Activated naive CD4-positive, alpha-beta T cell treated with anti-CD3 and anti-CD28 coated beads, Interleukin-2, amount 10 ng/mL, durations not matched to agents 7 days and 5 days (primary cell): ENCODE data around the gene MGP.

Experiments
- CTCF ChIA-PET: fragments of 350-600 bp; sonication (Branson Sonifier 250); formaldehyde crosslinking; loops from one replicate; lab custom pipeline; 2021; ENCODE audit warnings: antibody characterized with exemption; lab: Charles Lee
- DNase-seq: peaks from one replicate; pipeline ENCODE4 v3.0.0-alpha.2; 2020
- H3K27ac Mint-ChIP-seq: one replicate; pipeline ENCODE4 v1.8.0; 2021; ENCODE audit warnings: mild to moderate bottlenecking, moderate library complexity, mixed read lengths
- H3K27me3 Mint-ChIP-seq: one replicate; pipeline ENCODE4 v1.8.0; 2021; ENCODE audit warnings: mild to moderate bottlenecking, mixed read lengths
- H3K36me3 Mint-ChIP-seq: one replicate; pipeline ENCODE4 v1.8.0; 2021; ENCODE audit warnings: mixed read lengths
- H3K4me1 Mint-ChIP-seq: one replicate; pipeline ENCODE4 v1.8.0; 2021; ENCODE audit warnings: mixed read lengths
- H3K4me3 Mint-ChIP-seq: one replicate; pipeline ENCODE4 v1.8.0; 2021; ENCODE audit warnings: mild to moderate bottlenecking, moderate library complexity, mixed read lengths
- H3K9me3 Mint-ChIP-seq: one replicate; pipeline ENCODE4 v1.8.0; 2021; ENCODE audit warnings: mixed read lengths

Gene MGP

GRCh38 chr12:14913381-14913781 lies 27.7 kb upstream of the MGP start:
- Mint-ChIP-seq H3K4me1 (peaks cover 4% of the 10 kb centered on the region), H3K4me3 (no peak overlapping the region), H3K27me3 (no peaks in the 10 kb centered on the region), H3K36me3 (peaks cover 79% of the 10 kb centered on the region), H3K9me3 (no peaks in the 10 kb centered on the region), H3K27ac (no peak overlapping the region)
- DNase-seq = no peak
- CTCF ChIA-PET = no interaction called here

- CTCF ChIA-PET = interaction anchor here (1.3 kb wide), 1 partner anchor 10 kb away, joined by 4 read pairs; no protein-coding TSS in a partner anchor
- no peak overlapping the region for H3K4me3 Mint-ChIP-seq
Measured at GRCh38 chr12:14911131-14911530, 25.5 kb upstream of the MGP start.

GRCh38 chr12:14910090-14910915 lies 24.6 kb upstream of the MGP start:
- Mint-ChIP-seq H3K4me1 (peaks cover 4% of the 10 kb centered on the region), H3K27ac (no peak overlapping the region), H3K9me3 (no peaks in the 10 kb centered on the region), H3K27me3 (no peaks in the 10 kb centered on the region), H3K36me3 (peaks cover 66% of the 10 kb centered on the region), H3K4me3 (no peak overlapping the region)
- DNase-seq = no peak
- CTCF ChIA-PET = interaction anchor here (1.1 to 1.3 kb wide), 2 partner anchors 9 to 311 kb away, joined by 3 to 4 read pairs; partner anchors contain the start of gene RERG

More at GRCh38 chr12:14911131-14911530, 25.5 kb upstream of the MGP start:
- H3K27ac Mint-ChIP-seq = no peak overlapping the region
- H3K9me3 Mint-ChIP-seq = no peaks in the 10 kb centered on the region
- no peaks in the 10 kb centered on the region for H3K27me3 Mint-ChIP-seq
- DNase-seq = no peak
- peaks cover 4% of the 10 kb centered on the region for H3K4me1 Mint-ChIP-seq
- H3K36me3 Mint-ChIP-seq = peaks cover 69% of the 10 kb centered on the region

- Mint-ChIP-seq H3K4me1 (peaks cover 2% of the 10 kb centered on the region), H3K27me3 (no peaks in the 10 kb centered on the region), H3K27ac (no peak overlapping the region), H3K9me3 (no peaks in the 10 kb centered on the region), H3K36me3 (peaks cover 49% of the 10 kb centered on the region), H3K4me3 (no peak overlapping the region)
- CTCF ChIA-PET = no interaction called here
- no peak for DNase-seq
Measured at GRCh38 chr12:14907953-14908352, 22.3 kb upstream of the MGP start.

GRCh38 chr12:14906114-14906513 lies 20.5 kb upstream of the MGP start:
- no peak for DNase-seq
- no peak overlapping the region for H3K27ac Mint-ChIP-seq
- H3K27me3 Mint-ChIP-seq = no peaks in the 10 kb centered on the region
- H3K36me3 Mint-ChIP-seq = peaks cover 36% of the 10 kb centered on the region
- H3K9me3 Mint-ChIP-seq = no peaks in the 10 kb centered on the region
- peaks cover 6% of the 10 kb centered on the region for H3K4me1 Mint-ChIP-seq
- CTCF ChIA-PET = no interaction called here
- H3K4me3 Mint-ChIP-seq = no peak overlapping the region

- no peaks in the 10 kb centered on the region for H3K27me3 Mint-ChIP-seq
- H3K4me1 Mint-ChIP-seq = peaks cover 6% of the 10 kb centered on the region
- H3K27ac Mint-ChIP-seq = no peak overlapping the region
- CTCF ChIA-PET = no interaction called here
- DNase-seq = no peak
- peaks cover 31% of the 10 kb centered on the region for H3K36me3 Mint-ChIP-seq
- H3K9me3 Mint-ChIP-seq = no peaks in the 10 kb centered on the region
- H3K4me3 Mint-ChIP-seq = no peak overlapping the region
Measured at GRCh38 chr12:14905269-14906004, 19.8 kb upstream of the MGP start.

- H3K27ac Mint-ChIP-seq = no peak overlapping the region
- H3K9me3 Mint-ChIP-seq = no peaks in the 10 kb centered on the region
- peaks cover 6% of the 10 kb centered on the region for H3K4me1 Mint-ChIP-seq
- peaks cover 28% of the 10 kb centered on the region for H3K36me3 Mint-ChIP-seq
- CTCF ChIA-PET = no interaction called here
- DNase-seq = no peak
- no peaks in the 10 kb centered on the region for H3K27me3 Mint-ChIP-seq
- H3K4me3 Mint-ChIP-seq = no peak overlapping the region
Measured at GRCh38 chr12:14904854-14905253, 19.2 kb upstream of the MGP start.

- CTCF ChIA-PET = interaction anchor here (0.7 to 1.1 kb wide), 2 partner anchors 30 to 115 kb away, joined by 3 to 4 read pairs; no protein-coding TSS in a partner anchor
- peaks cover 20% of the 10 kb centered on the region for H3K36me3 Mint-ChIP-seq
Measured at GRCh38 chr12:14903386-14904098, 17.9 kb upstream of the MGP start.

GRCh38 chr12:14902465-14902864 lies 16.8 kb upstream of the MGP start:
- peaks cover 10% of the 10 kb centered on the region for H3K36me3 Mint-ChIP-seq
- CTCF ChIA-PET = interaction anchor here (0.7 kb wide), 1 partner anchor 93 kb away, joined by 3 read pairs; no protein-coding TSS in a partner anchor

More at GRCh38 chr12:14903386-14904098, 17.9 kb upstream of the MGP start:
- Mint-ChIP-seq H3K4me1 (peaks cover 6% of the 10 kb centered on the region), H3K27ac (no peak overlapping the region), H3K9me3 (no peaks in the 10 kb centered on the region), H3K4me3 (no peak overlapping the region), H3K27me3 (no peaks in the 10 kb centered on the region)
- DNase-seq = no peak

GRCh38 chr12:14901228-14901562 lies 15.5 kb upstream of the MGP start:
- Mint-ChIP-seq H3K9me3 (no peaks in the 10 kb centered on the region), H3K27ac (no peak overlapping the region), H3K27me3 (no peaks in the 10 kb centered on the region), H3K4me1 (peaks cover 6% of the 10 kb centered on the region), H3K4me3 (no peak overlapping the region), H3K36me3 (peaks cover 8% of the 10 kb centered on the region)
- DNase-seq = no peak
- CTCF ChIA-PET = interaction anchor here (1.5 kb wide), 1 partner anchor 9 kb away, joined by 4 read pairs; no protein-coding TSS in a partner anchor

More at GRCh38 chr12:14902465-14902864, 16.8 kb upstream of the MGP start:
- H3K27me3 Mint-ChIP-seq = no peaks in the 10 kb centered on the region
- no peak overlapping the region for H3K27ac Mint-ChIP-seq
- H3K4me1 Mint-ChIP-seq = peaks cover 6% of the 10 kb centered on the region
- H3K9me3 Mint-ChIP-seq = no peaks in the 10 kb centered on the region
- DNase-seq = no peak
- no peak overlapping the region for H3K4me3 Mint-ChIP-seq

- no peaks in the 10 kb centered on the region for H3K9me3 Mint-ChIP-seq
- H3K27ac Mint-ChIP-seq = no peak overlapping the region
- CTCF ChIA-PET = interaction anchor here (1.5 kb wide), 1 partner anchor 10 kb away, joined by 4 read pairs; no protein-coding TSS in a partner anchor
- no peaks in the 10 kb centered on the region for H3K27me3 Mint-ChIP-seq
- H3K36me3 Mint-ChIP-seq = peaks cover 6% of the 10 kb centered on the region
- H3K4me1 Mint-ChIP-seq = peaks cover 6% of the 10 kb centered on the region
- no peak overlapping the region for H3K4me3 Mint-ChIP-seq
- no peak for DNase-seq
Measured at GRCh38 chr12:14900521-14901227, 15.0 kb upstream of the MGP start.

GRCh38 chr12:14896521-14897169 lies 11.0 kb upstream of the MGP start:
- DNase-seq = no peak
- Mint-ChIP-seq H3K36me3 (no peaks in the 10 kb centered on the region), H3K9me3 (no peaks in the 10 kb centered on the region), H3K4me1 (no peaks in the 10 kb centered on the region), H3K4me3 (no peak overlapping the region), H3K27me3 (peaks cover 9% of the 10 kb centered on the region), H3K27ac (no peak overlapping the region)
- CTCF ChIA-PET = interaction anchor here (1.5 kb wide), 1 partner anchor 10 kb away, joined by 4 read pairs; no protein-coding TSS in a partner anchor
